Endothelial cell of umbilical vein (primary cell): Measurements from ENCODE around the gene TBATA. TPM values are rescaled to one million over a fixed set of nuclear protein-coding genes. Genes with fewer than 3 reads are reported as not detected.

Experiments used
- BruUV-seq: library from RNA; stranded (reverse); fragments of 400-500 nt; replicated peaks from 2 replicates; lab custom pipeline; 2021; lab: Mats Ljungman, UMichigan
- CTCF ChIA-PET: fragments of 300-600, 350-600 bp; sonication (Branson Sonifier 250); formaldehyde crosslinking; loops from one replicate; lab custom pipeline; 2021; ENCODE audit warnings: antibody characterized with exemption, inconsistent platforms; lab: Charles Lee
- POLR2A ChIA-PET: fragments of 300-600, 350-600 bp; sonication (Branson Sonifier 250); formaldehyde crosslinking; loops from one replicate; lab custom pipeline; 2021; ENCODE audit warnings: antibody characterized with exemption, inconsistent platforms; lab: Charles Lee
- DNase-seq: peaks from one replicate; pipeline ENCODE4 v3.0.0-alpha.2; 2011; ENCODE audit warnings: low read depth, low spot score
- FAIRE-seq: peaks from 2 replicates; lab custom pipeline; 2011; peaks lifted over from hg19 to GRCh38; lab: Jason Lieb, UNC
- H2AFZ ChIP-seq: 2 replicates; pipeline ENCODE4 v1.6.0; 2012; ENCODE audit warnings: low read depth, low read length, control low read depth, inconsistent platforms
- H3K27ac ChIP-seq: 2 replicates; pipeline ENCODE4 v1.5.1; 2011; ENCODE audit warnings: low read depth, mild to moderate bottlenecking, control low read depth, low read length, moderate library complexity; ENCODE audit not compliant: insufficient read depth
- H3K27me3 ChIP-seq, 2 experiments: 2 replicates each; pipeline versions ENCODE4 v1.6.0 to v1.6.1; 2011; ENCODE audit warnings: low read length in 2 of 2, mixed read lengths in 1 of 2; ENCODE audit not compliant: control insufficient read depth in 2 of 2, insufficient read depth in 2 of 2
- H3K36me3 ChIP-seq, 2 experiments: 2 replicates in 1 of 2; 3 replicates in 1 of 2; pipeline ENCODE4 v1.5.1; 2011; ENCODE audit warnings: low read length in 2 of 2, mild to moderate bottlenecking in 1 of 2, moderate library complexity in 1 of 2; ENCODE audit not compliant: control insufficient read depth in 2 of 2, insufficient read depth in 2 of 2; ENCODE audit errors: extremely low read depth in 1 of 2
- H3K4me1 ChIP-seq: 3 replicates; pipeline ENCODE4 v1.5.1; 2011; ENCODE audit warnings: mild to moderate bottlenecking, low read length; ENCODE audit not compliant: control insufficient read depth, insufficient read depth; ENCODE audit errors: extremely low read depth
- H3K4me2 ChIP-seq: 2 replicates; pipeline ENCODE4 v1.6.1; 2011; ENCODE audit warnings: low read length, control low read depth, mixed read lengths; ENCODE audit not compliant: insufficient read depth
- H3K4me3 ChIP-seq, 3 experiments: fragments of 200-600 bp in 1 of 3; sonication (generic), shearing (Covaris generic) in 1 of 3; replicated peaks in 1 of 3; 2 replicates each; pipeline ENCODE4 v1.5.1; 2011 to 2016; ENCODE audit warnings: control low read depth in 3 of 3, low read length in 3 of 3, mild to moderate bottlenecking in 2 of 3, inconsistent platforms in 1 of 3, low read depth in 1 of 3, moderate library complexity in 1 of 3; ENCODE audit not compliant: insufficient read depth in 1 of 3
- H3K79me2 ChIP-seq: 2 replicates; pipeline ENCODE4 v1.6.0; 2012; ENCODE audit warnings: low read length, inconsistent platforms; ENCODE audit not compliant: control insufficient read depth, insufficient read depth
- H3K9ac ChIP-seq: replicated peaks from 2 replicates; pipeline ENCODE3; 2011; ENCODE audit warnings: low read length, control low read depth; ENCODE audit not compliant: insufficient read depth; ENCODE audit errors: extremely low read depth
- H3K9me1 ChIP-seq: replicated peaks from 3 replicates; pipeline ENCODE4 v1.6.0; 2011; ENCODE audit warnings: mild to moderate bottlenecking, low read length; ENCODE audit not compliant: control insufficient read depth, insufficient read depth; ENCODE audit errors: extremely low read depth
- H3K9me3 ChIP-seq: replicated peaks from 2 replicates; pipeline ENCODE4 v1.5.1; 2012; ENCODE audit warnings: low read length, inconsistent platforms; ENCODE audit not compliant: control insufficient read depth, insufficient read depth
- H4K20me1 ChIP-seq: replicated peaks from 2 replicates; pipeline ENCODE3; 2011; ENCODE audit warnings: mild to moderate bottlenecking, low read length; ENCODE audit not compliant: control insufficient read depth, insufficient read depth; ENCODE audit errors: extremely low read depth
- CTCF ChIP-seq, 2 donors: IDR thresholded peaks; 1 replicate in 1 of 2; 2 replicates in 1 of 2; pipeline ENCODE4 v1.5.1; 2011; ENCODE audit warnings: low read length in 2 of 2, mild to moderate bottlenecking in 2 of 2, moderate library complexity in 2 of 2, control low read depth in 1 of 2, inconsistent platforms in 1 of 2, low read depth in 1 of 2; ENCODE audit not compliant: insufficient read depth in 1 of 2; ENCODE audit errors: extremely low read depth in 1 of 2
- FOS ChIP-seq: IDR thresholded peaks from 2 replicates; pipeline ENCODE4 v1.6.1; 2011; ENCODE audit warnings: mild to moderate bottlenecking, low read length, moderate library complexity, borderline replicate concordance; ENCODE audit not compliant: insufficient read depth
- MAX ChIP-seq: IDR thresholded peaks from 2 replicates; pipeline ENCODE4 v1.6.1; 2011; ENCODE audit not compliant: insufficient read depth, insufficient read length
- MYC ChIP-seq: IDR thresholded peaks from one replicate; pipeline ENCODE4 v1.6.1; 2011; ENCODE audit warnings: mild to moderate bottlenecking, low read depth, low read length
- POLR2AphosphoS5 ChIP-seq: IDR thresholded peaks from 2 replicates; pipeline ENCODE4 v1.6.1; 2012; ENCODE audit warnings: low read depth, mild to moderate bottlenecking, control low read depth, low read length, moderate library complexity; ENCODE audit not compliant: insufficient read depth
- dilution Hi-C: fragments of 300-500 bp; cut with MboI; formaldehyde crosslinking; loops from one replicate; pipeline ENCODE4 v1.15.0; 2019; ENCODE audit warnings: low sequenced_read_pairs; ENCODE audit not compliant: extremely low pct_ligation_motif_present
- intact Hi-C: fragments of 100-400 bp; cut with micrococcal nuclease; formaldehyde crosslinking; loops from one replicate; pipeline ENCODE4 v1.10.0; 2022
- polyA plus RNA-seq, 4 experiments: library from polyadenylated mRNA; depleted of rRNA in 3 of 4; stranded (reverse) in 3 of 4; unstranded in 1 of 4; fragments of >200 nt; gene quantifications; 2 replicates each; pipeline versions ENCODE4 v1.2.1 to v1.2.3, GENCODE V29; 2011 to 2012; ENCODE audit warnings: missing spikeins in 1 of 4
- total RNA-seq: library from RNA; stranded (reverse); gene quantifications from 2 replicates; pipeline ENCODE4 v1.2.3, GENCODE V29; 2021

Gene TBATA
- total and polyA plus RNA-seq, 2 donors (not counting 3 experiments of a cell fraction or from before 2014, with no cell fraction given) = not detected

- Histone ChIP-seq H3K4me3 (no peak overlapping the region), H3K9ac (no peak overlapping the region)
- no peak for FAIRE-seq
Measured at GRCh38 chr10:70773461-70773860, 11.7 kb downstream of the TBATA start.

More at GRCh38 chr10:70773461-70773860, 11.7 kb downstream of the TBATA start:
- H3K27me3 ChIP-seq = peaks cover 2 to 3% of the 10 kb centered on the region in 2 experiments
- BruUV-seq = no TSS peak
- H3K36me3 ChIP-seq = no peaks in the 10 kb centered on the region
- H2AFZ ChIP-seq = no peak overlapping the region
- no peak overlapping the region for H3K4me2 ChIP-seq
- no peak for DNase-seq
- no peaks in the 10 kb centered on the region for H4K20me1 ChIP-seq
- CTCF ChIA-PET = interaction anchor here (1.6 kb wide), 1 partner anchor 16 kb away, joined by 3 read pairs; no protein-coding TSS in a partner anchor
- TF ChIP-seq MAX (no peak), FOS (no peak), MYC (no peak), CTCF (IDR thresholded peaks at IDR 0.05; ENCODE audit: extremely low read depth in 1 of 2, insufficient read depth in 1 of 2, low read depth in 1 of 2, low read length in 2 of 2) (no peak), POLR2AphosphoS5 (no peak)
- dilution Hi-C loops (no loop called here), intact Hi-C loops (no loop called here)
- no peaks in the 10 kb centered on the region for H3K79me2 ChIP-seq
- no peak overlapping the region for H3K27ac ChIP-seq
- H3K4me1 ChIP-seq = no peaks in the 10 kb centered on the region
- no peaks in the 10 kb centered on the region for H3K9me3 ChIP-seq
- POLR2A ChIA-PET = interaction anchor here (0.6 kb wide), 1 partner anchor 603 kb away, joined by 5 read pairs; the partner anchor contains the start of gene SAR1A
- no peaks in the 10 kb centered on the region for H3K9me1 ChIP-seq
